GM12865 (cell line): ENCODE results near the gene UCMA.

Experiments used
- DNase-seq: peaks from one replicate; pipeline ENCODE4 v3.0.0; 2010; ENCODE audit warnings: low read depth
- H3K4me3 ChIP-seq: 2 replicates; pipeline ENCODE4 v1.5.1; 2011; ENCODE audit warnings: mild to moderate bottlenecking, low read depth, low read length, control low read depth
- CTCF ChIP-seq: IDR thresholded peaks from 2 replicates; pipeline ENCODE4 v1.5.1; 2011; ENCODE audit warnings: low read length, control low read depth, low read depth, inconsistent platforms; ENCODE audit not compliant: insufficient read depth; ENCODE audit errors: missing control alignments

UCMA gene

GRCh38 chr10:13206546-13207443 lies 27.4 kb downstream of the UCMA start:
- no peak overlapping the region for H3K4me3 ChIP-seq
- DNase-seq = peak; percentile 42

DNA sequence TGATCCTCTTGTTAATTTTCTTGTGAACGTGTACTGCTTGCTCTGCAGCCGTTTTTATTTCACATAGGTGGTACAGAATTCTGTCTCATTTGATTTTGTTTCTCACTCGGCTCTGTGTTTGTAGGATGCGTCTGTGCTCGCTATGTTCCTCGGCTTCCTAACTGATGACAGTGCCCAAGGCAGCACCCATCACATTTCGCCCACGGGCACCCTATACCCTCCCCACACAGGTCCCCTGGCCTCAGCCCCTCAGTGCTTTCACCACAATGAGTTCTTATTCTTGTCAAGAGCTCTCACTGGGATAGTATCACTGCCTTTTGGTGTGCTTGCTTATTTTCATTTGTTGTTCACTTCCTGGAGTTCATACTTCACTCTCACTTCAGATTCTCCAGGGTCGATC lies 28.1 kb downstream of the UCMA start:
- no peak for TF ChIP-seq CTCF
- no peak overlapping the region for H3K4me3 ChIP-seq
- DNase-seq = no peak

More at GRCh38 chr10:13206546-13207443, 27.4 kb downstream of the UCMA start:
- peak; percentile 36 for TF ChIP-seq CTCF

DNA sequence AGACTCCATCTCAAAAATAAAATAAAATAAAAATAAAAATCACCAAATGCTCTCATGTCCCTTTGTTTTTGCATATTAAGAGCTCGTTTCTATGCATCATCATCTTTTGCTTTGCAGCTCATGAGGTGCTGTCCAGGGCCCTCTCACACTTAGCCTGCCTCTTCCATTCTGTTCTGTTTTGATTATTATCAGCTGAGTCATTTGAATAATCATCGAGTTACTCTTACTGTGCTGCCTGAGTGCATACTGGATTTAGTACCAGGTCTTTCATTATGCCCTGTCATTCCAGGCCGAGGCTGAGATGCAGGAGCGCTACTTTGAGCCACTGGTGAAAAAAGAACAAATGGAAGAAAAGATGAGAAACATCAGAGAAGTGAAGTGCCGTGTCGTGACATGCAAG lies 33.0 kb downstream of the UCMA start:
- H3K4me3 ChIP-seq = no peak overlapping the region
- TF ChIP-seq CTCF = no peak
- no peak for DNase-seq

- DNase-seq = no peak
- H3K4me3 ChIP-seq = no peak overlapping the region
- TF ChIP-seq CTCF = no peak
Observed at GRCh38 chr10:13195016-13195415, 39.2 kb downstream of the UCMA start.

DNA sequence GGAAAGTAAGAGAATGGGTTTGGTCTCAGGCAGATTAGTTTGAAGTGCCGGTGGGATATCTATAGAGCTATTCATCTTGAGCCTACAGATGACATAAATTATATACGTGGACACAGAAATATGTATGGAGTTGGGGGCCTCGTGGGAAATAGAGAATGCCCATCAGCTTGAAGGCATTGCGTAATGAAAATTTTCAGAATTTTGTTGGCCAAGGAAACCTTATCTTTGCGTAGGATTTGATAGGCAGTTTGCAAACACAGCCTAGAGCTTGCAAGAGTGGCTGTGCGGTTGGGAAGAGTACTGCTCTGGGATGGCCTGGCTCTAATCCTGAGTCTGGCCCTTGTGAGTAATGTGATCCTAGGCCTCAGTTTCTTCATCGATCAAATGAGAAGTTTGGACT lies 40.5 kb downstream of the UCMA start:
- TF ChIP-seq CTCF = no peak

DNA sequence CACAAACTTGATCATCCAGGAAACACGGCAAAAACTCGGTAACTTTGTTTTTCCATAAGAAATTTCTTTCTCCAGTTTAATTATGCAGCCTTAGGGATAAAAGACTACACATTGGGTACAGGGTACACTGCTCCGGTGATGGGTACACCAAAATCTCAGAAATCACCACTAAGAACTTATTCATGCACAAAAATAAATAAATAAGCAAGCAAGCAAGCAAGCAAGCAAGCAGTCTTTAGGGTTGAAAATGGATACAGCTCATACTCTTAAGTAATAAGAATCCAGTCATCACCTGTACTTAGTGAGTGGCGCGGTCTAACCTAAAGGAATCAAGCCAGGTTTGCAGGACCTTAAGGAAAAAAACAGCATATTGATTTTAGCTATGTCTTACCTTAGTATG lies 42.8 kb downstream of the UCMA start:
- DNase-seq = no peak
- no peak overlapping the region for H3K4me3 ChIP-seq
- no peak for TF ChIP-seq CTCF

More for the DNA sequence above, 40.5 kb downstream of the UCMA start:
- H3K4me3 ChIP-seq = no peak overlapping the region
- no peak for DNase-seq
